NCI-H146 treated with DMSO at 0.1 percent for 48 hours (cell line): Measurements from ENCODE around the gene TRIM41.
"Not testable (repeated sequence)": the region's sequence is repeated elsewhere in the genome, so short reads cannot be mapped to it uniquely, and the experiment has no call there.

Source experiments
- DNase-seq: peaks from one replicate; lab custom pipeline; 2025; ENCODE audit not compliant: unreplicated experiment; lab: John Stamatoyannopoulos, UW

TRIM41 gene

DNA sequence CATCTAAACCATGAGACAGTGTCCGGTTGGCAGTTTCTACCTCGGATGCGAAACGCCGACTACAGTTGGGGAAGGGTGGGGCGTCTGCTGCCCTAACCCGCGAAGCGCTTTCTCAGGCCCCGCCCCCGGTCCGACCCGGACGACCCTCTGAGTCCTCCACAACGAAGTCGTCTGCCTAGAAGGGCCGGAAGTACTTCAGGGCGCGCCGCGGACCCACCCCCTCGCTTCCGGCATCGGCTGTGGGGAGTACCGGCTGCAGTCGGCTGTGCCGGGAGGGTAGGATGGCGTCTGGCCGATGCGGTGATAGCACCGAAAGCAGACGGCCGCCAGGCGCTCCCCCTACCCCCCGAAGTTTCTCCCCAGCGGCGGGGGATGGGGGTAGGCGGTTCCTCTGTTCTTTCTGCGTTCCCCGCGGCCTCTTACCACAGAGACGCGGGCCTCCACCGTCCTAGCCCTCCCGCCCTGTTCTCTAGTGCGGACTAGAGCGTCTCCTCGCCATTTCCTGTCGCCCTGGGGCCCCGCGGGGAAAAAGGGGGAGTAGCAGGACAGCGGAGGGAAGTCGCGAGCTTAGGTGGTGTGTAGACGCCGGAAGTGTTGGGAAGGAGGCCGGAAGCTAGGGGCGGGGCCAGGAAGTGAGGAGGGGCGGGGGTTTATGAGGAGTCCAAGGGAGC is at the start of gene TRIM41:
TRIM41 (plus strand) TSS at position 224 of the 671 bp plus-strand sequence. CDS start 719 bp downstream, outside the sequence.
- DNase-seq, result no peak

DNA sequence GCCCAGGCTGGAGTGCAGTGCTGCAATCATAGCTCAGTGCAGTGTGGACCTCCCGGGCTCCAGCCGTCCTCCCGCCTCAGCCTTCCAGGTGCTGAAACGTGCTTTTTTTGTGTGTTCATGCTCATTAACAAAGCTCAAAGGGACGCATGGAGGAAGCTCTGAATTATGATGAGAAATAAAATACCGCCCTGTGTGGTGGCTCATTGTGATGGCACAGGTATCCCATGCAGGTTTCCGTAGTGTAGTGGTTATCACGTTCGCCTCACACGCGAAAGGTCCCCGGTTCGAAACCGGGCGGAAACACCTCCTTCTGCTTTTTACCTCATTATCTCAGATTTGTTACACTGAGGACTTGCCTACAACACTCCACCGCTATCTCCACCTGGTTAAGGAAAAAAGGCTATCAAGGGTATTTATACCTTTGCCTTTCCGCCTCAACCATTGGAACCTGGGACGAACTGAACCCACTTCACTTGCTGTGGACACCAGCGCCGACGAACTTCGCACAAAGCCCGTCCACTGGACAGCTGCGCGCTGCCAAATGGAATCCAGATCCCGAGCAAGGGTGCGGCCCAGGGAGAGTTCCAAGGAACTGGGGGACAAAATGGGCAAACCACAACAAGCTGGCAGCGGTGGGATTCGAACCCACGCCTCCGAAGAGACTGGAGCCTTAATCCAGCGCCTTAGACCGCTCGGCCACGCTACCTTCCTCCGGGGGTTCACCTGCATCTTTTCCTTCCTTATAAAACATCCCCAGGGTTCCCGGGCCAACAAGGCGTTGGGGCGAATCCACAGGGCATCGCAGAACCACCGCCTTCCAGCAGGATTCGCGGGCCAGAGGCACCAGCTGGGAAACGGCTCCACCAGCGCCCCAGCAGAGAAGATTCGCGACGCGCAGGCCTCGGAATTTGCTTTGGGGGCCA is 49.4 kb upstream of the TRIM41 start:
- no peak for DNase-seq

DNA sequence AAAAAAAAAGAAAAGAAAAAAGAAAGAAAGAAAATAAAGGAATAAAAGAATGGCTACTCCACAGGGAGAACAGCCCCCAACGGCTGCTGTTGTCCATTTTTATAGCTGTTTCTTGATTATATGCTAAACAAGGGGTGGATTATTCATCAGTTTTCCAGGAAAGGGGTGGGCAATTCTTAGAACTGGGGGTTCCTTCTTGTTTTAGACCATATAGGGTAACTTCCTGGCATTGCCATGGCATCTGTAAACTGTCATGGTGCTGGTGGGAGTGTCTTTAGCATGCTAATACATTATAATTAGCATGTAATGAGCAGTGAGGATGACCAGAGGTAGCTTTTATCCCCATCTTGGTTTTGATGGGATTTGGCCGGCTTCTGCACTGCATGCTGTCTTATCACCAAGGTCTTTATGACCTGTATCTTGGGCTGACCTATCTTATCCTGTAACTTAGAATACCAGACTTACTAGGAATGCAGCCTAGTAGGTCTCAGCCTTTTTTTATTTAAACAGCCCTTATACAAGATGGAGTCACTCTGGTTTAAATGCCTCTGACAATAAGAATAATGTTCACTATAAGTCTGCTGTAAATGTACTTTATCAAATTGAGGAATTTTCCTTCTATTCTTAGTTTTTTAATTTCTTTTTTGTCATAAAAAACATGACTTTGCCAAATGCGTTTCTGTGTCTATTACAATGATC is 46.7 kb upstream of the TRIM41 start:
- DNase-seq, result no peak

- DNase-seq, result not testable (repeated sequence)
Observed at GRCh38 chr5:181177559-181177958, 45.5 kb upstream of the TRIM41 start.

DNA sequence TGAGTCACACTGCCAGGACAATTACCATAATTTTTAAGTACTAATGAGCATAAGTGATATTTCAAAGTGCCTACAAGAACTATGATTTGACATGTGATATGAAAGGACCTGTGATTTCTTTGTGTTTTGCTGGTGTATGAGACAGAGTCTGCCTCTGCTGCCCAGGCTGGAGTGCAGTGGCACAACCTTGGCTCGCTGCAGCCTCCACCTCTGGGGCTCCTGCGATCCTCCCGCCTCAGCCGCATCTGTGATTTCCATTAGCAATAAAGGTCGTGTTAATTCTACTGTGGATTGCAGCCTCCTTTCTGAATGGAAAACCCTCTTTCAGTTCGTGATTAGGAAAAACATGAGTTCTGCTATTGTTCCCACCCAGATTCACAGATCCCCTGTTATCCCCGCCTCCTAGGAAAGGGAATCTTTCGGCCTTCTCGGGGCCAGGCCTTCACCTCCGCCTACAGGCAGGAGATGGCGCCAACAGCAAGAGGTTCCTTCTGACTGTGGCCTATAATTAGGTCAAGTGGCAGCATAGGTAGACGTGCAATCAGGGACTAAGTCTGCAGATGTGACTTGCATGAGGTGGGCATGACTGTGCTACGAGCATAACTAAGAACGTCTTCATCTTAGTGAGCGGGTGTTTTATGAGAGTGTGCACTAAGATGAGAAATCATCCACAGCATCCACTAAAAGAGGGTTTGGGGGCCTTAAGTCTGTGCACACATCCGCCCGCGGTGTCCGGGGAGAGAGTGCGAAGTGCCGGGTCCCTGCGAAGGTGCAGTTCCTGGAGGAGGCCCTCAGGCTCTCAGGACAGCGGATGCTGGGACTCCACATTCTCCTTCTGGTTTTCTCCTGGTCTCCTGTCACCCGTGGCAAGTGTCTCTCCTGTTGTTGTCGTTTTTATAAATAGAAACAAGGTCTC is 41.2 kb upstream of the TRIM41 start:
- DNase-seq, result no peak

GRCh38 chr5:181182651-181183050 is 40.4 kb upstream of the TRIM41 start:
- DNase-seq, result no peak

GRCh38 chr5:181184845-181185216 is 38.2 kb upstream of the TRIM41 start:
- DNase-seq, result no peak

DNA sequence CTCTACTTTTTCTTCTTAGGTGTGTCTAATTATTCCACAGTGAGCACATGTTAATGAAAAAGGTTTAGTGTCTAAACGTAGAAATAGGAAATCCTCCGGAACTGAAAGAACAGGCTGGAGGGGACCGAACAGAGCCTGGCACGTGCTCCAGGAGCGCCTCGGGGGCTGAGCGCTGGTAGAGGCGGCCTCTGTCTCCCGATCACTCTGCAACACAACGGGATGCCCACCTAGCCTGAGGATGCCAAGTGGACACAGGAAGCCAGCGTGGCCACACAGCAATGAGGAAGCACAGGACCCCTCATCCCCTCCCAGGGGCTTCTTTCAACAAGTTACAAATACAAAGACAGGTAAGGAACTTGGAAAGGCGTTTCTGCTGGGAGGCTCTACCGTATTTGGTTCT is 37.5 kb upstream of the TRIM41 start:
- DNase-seq, result no peak

GRCh38 chr5:181186022-181186421 is 37.1 kb upstream of the TRIM41 start:
- DNase-seq, result no peak

GRCh38 chr5:181186986-181187499 is 36.0 kb upstream of the TRIM41 start:
- no peak for DNase-seq

GRCh38 chr5:181187500-181188213 is 35.4 kb upstream of the TRIM41 start:
- DNase-seq, result no peak

- DNase-seq, result no peak
Observed at GRCh38 chr5:181188700-181189362, 34.2 kb upstream of the TRIM41 start.

DNA sequence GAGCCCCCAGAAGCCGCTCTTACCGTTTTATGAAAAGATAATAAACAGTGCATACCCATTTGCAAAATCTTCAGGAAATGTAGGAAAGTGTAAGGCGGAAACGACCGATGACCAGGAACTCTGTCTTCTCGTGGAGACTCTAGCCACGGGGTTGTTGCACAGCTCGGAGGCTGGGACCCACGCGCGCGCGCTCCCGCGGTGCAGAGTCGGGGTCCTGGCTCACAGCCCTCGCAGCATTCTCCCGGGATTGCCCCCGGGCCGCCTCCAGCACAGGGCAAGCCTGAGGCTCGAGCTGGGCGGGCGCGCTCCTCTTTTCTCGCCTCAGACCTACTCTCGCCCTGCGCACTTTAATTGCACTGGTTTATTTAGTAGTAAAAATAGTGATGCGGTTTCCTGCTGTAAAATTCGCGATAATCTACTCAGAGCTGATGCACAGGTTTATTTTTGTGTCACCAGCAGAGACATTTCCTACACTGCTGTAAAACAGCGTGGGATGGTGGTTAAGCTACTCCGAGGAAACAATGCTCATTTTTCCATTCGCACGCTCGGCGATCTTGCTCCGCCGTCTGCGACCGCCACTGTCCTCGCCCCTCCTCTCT is 33.6 kb upstream of the TRIM41 start:
- no peak for DNase-seq

DNA sequence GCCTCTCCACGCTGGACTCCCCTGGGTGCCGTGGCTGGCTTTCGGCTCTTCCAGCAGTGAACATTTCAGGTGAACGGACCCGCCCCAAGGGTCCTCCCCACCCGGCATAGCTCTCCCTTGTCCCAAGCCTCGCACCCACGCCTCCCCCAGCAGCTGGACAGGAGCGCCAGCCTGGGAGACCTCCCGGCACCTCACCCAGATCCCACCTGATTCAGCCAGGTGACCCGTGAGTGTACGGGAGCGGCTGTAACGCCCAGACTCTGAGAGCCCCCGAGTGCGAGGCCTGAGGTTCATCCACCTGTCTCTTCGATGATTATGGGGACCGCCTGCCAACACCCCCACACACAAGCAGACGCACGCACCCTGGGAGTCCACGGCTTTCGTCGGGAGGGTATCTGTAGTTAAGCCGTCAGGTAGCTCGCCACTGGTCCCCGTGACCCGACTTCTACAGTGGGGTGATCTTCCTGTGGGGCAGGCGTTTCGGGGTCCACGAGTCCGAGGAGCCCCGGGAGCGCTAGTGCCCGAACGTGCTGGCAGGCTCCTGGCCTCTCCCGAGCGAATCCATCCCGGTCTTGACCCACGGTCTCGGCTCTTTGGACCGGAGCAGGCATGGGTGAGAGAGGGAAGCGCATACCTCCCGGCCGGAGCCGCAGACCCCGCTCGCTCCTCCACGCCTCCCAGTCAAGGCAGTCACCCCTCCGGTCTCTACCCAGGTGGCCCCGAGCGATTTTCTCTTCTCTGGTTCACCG is 32.9 kb upstream of the TRIM41 start:
- no peak for DNase-seq

GRCh38 chr5:181190711-181191525 is 32.2 kb upstream of the TRIM41 start:
- no peak for DNase-seq

DNA sequence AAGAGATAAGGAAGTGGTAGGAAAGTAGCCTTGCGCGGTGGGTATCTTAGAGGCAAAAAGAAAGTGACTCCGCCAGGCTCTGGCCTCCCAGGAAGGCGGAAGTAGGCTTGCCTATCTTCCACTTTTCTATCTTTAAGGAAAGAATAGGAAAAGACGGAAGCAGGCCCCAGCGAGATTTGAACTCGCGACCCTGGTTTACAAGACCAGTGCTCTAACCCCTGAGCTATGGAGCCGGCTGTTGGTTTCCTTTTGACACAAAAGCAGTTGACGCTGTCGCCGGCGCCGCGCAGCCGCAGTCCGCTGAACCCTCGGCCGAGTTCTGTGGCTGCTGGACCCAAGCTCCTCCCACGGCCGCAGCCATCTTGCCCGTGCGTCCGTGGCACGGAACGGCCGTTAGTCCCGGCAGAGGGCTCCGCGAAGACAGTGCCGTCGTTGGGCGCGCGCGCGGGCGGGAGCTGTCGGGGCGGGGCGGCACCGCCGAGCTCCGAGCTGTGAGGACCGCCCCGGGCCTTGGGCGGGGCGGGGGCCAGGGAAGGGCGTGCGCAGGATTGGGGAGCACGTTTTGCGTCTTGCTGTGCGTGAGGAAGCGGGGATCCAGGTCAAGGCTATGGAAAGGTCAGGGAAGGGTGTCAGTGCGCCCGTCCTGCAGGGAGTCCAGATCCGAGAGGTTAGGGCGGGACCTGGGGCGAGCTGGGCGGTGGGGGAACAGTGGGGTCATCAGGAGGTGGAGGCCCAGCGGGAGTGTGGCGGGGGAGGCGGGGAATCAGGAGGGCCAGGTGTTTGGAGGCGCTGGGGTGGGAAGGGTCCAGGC is 31.4 kb upstream of the TRIM41 start:
- DNase-seq, result no peak
